Adipocyte (in vitro differentiated cells): Measurements from ENCODE around the gene CRX.
"Not testable (repeated sequence)": the region's sequence is repeated elsewhere in the genome, so short reads cannot be mapped to it uniquely, and the experiment has no call there.

Experiments used
- DNase-seq: peaks from one replicate; pipeline ENCODE4 v3.0.0-alpha.2; 2015; ENCODE audit warnings: low read depth
- H3K27me3 ChIP-seq: replicated peaks from 2 replicates; pipeline ENCODE4 v1.7.0; 2013; ENCODE audit warnings: mild to moderate bottlenecking, low read length, moderate library complexity; ENCODE audit not compliant: control insufficient read depth, insufficient read depth
- H3K36me3 ChIP-seq: 2 replicates; pipeline ENCODE4 v1.7.0; 2013; ENCODE audit warnings: low read length, mild to moderate bottlenecking, moderate library complexity; ENCODE audit not compliant: control insufficient read depth, insufficient read depth, severe bottlenecking
- H3K4me1 ChIP-seq: 2 replicates; pipeline ENCODE4 v1.7.0; 2013; ENCODE audit warnings: mild to moderate bottlenecking, low read length, moderate library complexity; ENCODE audit not compliant: control insufficient read depth, insufficient read depth
- H3K4me3 ChIP-seq: 2 replicates; pipeline ENCODE4 v1.7.0; 2013; ENCODE audit warnings: mild to moderate bottlenecking, low read length, moderate library complexity
- H3K9ac ChIP-seq: 2 replicates; pipeline ENCODE4 v1.7.0; 2013; ENCODE audit warnings: mild to moderate bottlenecking, low read length, moderate library complexity
- H3K9me3 ChIP-seq: 2 replicates; pipeline ENCODE4 v1.7.0; 2013; ENCODE audit warnings: mild to moderate bottlenecking, low read length, moderate library complexity; ENCODE audit not compliant: control insufficient read depth

The CRX gene

GRCh38 chr19:47821460-47822020, at the start of gene CRX:
CRX (plus strand) TSS chr19:47821937; CDS start chr19:47834444, 12,507 bp downstream.
- Histone ChIP-seq H3K9me3 (peaks cover 1% of the 10 kb centered on the region), H3K4me1 (no peaks in the 10 kb centered on the region), H3K27me3 (peaks cover 42% of the 10 kb centered on the region), H3K36me3 (no peaks in the 10 kb centered on the region), H3K9ac (no peak within 1 kb of the TSS), H3K4me3 (no peak within 1 kb of the TSS)
- DNase-seq: no peak

DNA sequence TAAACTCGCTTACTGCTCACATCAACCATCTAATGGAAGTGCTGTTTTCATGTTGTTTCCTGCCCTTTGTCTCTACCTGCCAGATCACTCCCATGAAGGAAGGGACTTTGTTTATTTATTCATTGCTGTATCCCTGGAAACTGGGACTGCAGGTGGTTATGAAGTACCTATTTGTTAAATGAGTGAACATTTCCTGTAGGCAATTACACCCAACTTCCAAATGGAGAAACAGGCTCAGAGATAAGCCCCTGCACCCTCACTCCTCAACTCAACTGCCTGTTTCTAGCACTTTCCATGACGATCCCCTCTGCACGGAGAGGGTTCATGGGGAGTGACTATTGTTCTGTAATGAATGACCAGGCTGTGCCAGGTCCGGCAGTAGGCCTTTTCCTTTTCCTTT, 45.2 kb upstream of the CRX start:
- no peak overlapping the region for H3K4me3 ChIP-seq
- H3K9ac ChIP-seq: no peak overlapping the region
- H3K4me1 ChIP-seq: peaks cover 18% of the 10 kb centered on the region
- DNase-seq: no peak
- no peaks in the 10 kb centered on the region for H3K27me3 ChIP-seq
- peaks cover 8% of the 10 kb centered on the region for H3K36me3 ChIP-seq
- no peaks in the 10 kb centered on the region for H3K9me3 ChIP-seq

DNA sequence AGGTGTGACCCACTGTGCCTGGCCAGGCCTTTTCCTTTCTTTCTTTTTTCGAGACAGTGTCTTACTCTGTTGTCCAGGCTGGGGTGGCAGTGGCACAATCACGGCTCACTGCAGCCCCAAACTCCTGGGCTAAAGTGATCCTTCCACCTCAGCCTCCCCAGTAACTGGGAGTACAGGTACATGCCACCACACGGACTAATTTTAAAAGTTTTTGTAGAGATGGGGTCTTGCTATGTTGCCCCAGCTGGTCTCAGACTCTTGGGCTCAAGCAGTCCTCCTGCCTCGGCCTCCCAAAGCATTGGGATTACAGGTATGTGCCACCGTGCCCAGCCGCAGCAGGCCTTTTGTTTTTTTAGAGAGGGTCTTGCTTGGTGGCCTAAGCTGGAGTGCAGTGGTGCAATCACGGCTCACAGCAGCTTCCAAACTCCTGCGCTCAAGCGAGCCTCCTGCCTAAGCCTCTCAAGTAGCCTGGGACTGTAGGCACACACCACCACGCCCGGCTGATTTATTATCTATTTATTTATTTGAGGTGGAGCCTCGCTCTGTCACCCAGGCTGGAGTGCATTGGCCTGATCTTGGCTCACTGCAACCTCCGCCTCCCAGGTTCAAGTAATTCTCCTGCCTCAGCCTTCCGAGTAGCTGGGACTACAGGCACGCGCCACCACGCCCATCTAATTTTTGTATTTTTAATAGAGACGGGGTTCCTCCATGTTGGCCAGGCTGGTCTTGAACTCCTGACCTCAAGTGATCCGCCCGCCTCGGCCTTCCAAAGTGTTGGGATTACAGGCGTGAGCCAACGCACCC, 44.3 kb upstream of the CRX start:
- DNase-seq, H3K9me3 ChIP-seq, H3K36me3 ChIP-seq, H3K27me3 ChIP-seq: not testable (repeated sequence)
- Histone ChIP-seq H3K9ac (peak overlapping the region; percentile 94), H3K4me3 (peak overlapping the region; percentile 83), H3K4me1 (peaks cover 25% of the 10 kb centered on the region)

DNA sequence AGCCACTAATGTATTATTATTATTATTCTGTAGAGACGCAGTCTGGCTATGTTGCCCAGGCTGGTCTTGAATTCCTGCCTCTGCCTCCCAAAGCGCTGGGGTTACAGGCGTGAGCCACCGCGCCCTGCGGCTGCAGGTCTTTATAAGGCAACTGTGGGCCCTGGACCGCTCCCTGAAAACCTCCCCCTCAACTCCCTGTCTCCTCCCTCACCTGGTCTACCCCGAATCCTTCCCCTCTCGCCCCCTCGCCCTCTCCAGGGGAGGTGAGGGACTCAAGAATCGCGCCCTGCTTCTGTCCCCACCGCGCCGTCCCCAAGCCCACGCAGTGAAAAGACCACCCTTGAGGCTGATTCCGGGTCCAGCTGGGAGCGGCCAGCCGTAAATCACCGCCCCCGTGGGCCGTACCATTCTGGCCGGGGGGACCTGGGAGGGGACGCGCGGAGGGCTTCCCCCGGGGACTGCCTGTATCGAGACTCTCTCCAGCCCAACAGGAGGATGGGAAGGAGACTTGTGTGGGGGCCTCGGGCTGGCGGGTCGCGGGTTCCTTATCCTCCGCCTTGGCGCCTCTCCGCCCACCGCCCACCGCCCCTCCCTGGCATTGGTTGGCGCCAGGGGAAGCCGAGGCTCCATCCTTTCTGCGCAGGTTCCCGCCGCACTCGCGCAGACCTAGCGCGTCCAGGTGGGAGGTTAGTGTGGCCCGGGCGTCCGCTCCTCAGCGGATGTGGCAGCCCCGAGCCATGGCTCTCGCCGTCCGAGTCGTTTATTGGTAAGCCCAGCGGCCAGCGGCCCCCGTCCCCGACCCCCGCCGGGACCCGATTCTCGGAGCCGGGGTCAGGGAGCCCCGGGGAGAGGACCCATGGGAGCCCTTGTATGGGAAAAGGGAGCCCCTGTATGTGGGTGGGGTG, 43.4 kb upstream of the CRX start, which contains the start of gene SELENOW:
Gene SELENOW, plus strand, starts transcription at position 655 of the 905 bp plus-strand sequence. Its CDS starts 83 bp downstream, at position 738.
- Histone ChIP-seq H3K9ac (peak within 1 kb of the TSS; percentile 94), H3K9me3 (no peaks in the 10 kb centered on the region), H3K27me3 (no peaks in the 10 kb centered on the region), H3K4me3 (peak within 1 kb of the TSS; percentile 83), H3K36me3 (peaks cover 14% of the 10 kb centered on the region), H3K4me1 (peaks cover 25% of the 10 kb centered on the region)
- peak; percentile 82 for DNase-seq

DNA sequence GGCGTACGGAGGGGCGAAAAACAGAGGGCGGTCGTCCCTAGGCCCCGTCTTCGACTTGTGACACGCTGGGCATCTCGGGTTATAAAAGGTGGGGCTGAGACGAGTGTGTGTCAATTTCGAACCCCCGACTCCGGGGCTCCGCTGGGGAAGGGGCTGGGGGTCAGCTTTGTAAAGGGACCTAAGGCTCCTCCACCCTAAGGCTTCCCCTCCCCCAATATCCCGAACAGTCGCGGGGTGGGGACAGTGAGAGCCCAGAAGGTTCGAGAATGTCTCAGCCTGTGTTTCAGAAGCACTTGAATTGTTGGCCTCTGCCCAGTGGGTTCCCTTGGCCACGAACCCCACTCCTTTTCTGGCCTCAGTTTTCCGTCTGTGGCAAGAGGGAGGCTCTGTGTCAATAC, 42.8 kb upstream of the CRX start:
- peak; percentile 60 for DNase-seq
- Histone ChIP-seq H3K36me3 (peaks cover 19% of the 10 kb centered on the region), H3K27me3 (no peaks in the 10 kb centered on the region), H3K9me3 (no peaks in the 10 kb centered on the region), H3K9ac (peak overlapping the region; percentile 94), H3K4me3 (peak overlapping the region; percentile 83), H3K4me1 (peaks cover 25% of the 10 kb centered on the region)

GRCh38 chr19:47779524-47780214, 42.1 kb upstream of the CRX start:
- H3K9ac ChIP-seq: peak overlapping the region; percentile 94
- no peaks in the 10 kb centered on the region for H3K9me3 ChIP-seq
- H3K4me1 ChIP-seq: peaks cover 25% of the 10 kb centered on the region
- peaks cover 26% of the 10 kb centered on the region for H3K36me3 ChIP-seq
- peak overlapping the region; percentile 83 for H3K4me3 ChIP-seq
- no peaks in the 10 kb centered on the region for H3K27me3 ChIP-seq
- DNase-seq: peak; percentile 43

DNA sequence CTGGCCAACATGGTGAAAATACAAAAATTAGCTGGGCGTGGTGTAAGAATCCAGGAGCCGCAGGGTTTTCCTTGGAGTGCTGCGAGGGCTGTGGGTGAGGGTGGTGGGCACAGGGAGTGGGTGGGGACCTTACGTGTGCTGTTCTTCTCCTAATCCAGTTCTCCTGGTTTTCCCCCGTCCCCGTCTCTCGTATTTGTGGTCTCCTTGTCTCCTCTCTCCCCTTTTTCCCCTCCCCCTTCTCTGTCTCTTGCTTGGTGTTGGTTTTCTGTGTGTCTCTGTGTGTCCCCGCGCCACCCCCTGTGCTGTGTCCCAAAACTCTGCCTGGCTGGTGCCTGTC, 41.6 kb upstream of the CRX start:
- Histone ChIP-seq H3K36me3 (peaks cover 28% of the 10 kb centered on the region), H3K9ac (peak overlapping the region; percentile 94), H3K4me1 (peaks cover 25% of the 10 kb centered on the region), H3K4me3 (peak overlapping the region; percentile 83), H3K27me3 (no peaks in the 10 kb centered on the region), H3K9me3 (no peaks in the 10 kb centered on the region)
- no peak for DNase-seq

DNA sequence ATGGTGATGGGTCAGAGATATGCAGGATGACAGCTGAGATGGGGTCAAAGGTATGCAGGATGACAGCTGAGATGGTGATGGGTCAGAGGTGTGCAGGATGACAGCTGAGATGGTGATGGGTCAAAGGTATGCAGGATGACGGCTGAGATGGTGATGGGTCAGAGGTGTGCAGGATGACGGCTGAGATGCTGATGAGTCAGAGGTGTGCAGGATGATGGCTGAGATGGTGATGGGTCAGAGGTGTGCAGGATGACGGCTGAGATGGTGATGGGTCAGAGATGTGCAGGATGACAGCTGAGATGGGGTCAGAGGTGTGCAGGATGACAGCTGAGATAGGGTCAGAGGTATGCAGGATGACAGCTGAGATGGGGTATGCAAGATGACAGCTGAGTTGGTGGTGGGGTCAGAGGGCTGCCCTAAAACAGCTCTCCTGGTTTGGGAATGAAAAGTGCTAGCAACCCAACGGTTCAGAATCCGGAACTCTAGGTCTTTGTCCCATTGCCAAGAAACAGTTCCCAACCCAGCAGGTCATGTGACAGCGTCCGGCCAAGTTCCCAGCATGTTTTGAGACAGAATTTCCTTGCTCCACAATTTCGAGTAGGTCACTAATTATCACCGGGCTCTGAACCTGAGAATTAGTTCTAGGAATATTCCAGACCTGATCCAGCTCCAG, 40.0 kb upstream of the CRX start:
- Histone ChIP-seq H3K4me3 (no peak overlapping the region), H3K4me1 (peaks cover 25% of the 10 kb centered on the region), H3K36me3 (peaks cover 38% of the 10 kb centered on the region), H3K9ac (peak overlapping the region; percentile 12), H3K27me3 (no peaks in the 10 kb centered on the region), H3K9me3 (no peaks in the 10 kb centered on the region)
- DNase-seq: no peak

- no peak overlapping the region for H3K4me3 ChIP-seq
- peaks cover 8% of the 10 kb centered on the region for H3K4me1 ChIP-seq
- H3K36me3 ChIP-seq: peaks cover 29% of the 10 kb centered on the region
- DNase-seq: no peak
- no peak overlapping the region for H3K9ac ChIP-seq
- H3K27me3 ChIP-seq: no peaks in the 10 kb centered on the region
- H3K9me3 ChIP-seq: no peaks in the 10 kb centered on the region
These were observed 35.2 kb upstream of the CRX start for GRCh38 chr19:47786566-47786965.

GRCh38 chr19:47787307-47787706, 34.4 kb upstream of the CRX start:
- not testable (repeated sequence) for H3K4me1 ChIP-seq, H3K9ac ChIP-seq, H3K27me3 ChIP-seq, H3K4me3 ChIP-seq, H3K9me3 ChIP-seq, DNase-seq
- peaks cover 29% of the 10 kb centered on the region for H3K36me3 ChIP-seq
